Fibroblast of villous mesenchyme (primary cell): ENCODE results near the gene PLPPR3. TPM values are rescaled to one million over a fixed set of nuclear protein-coding genes. Genes with fewer than 3 reads are reported as not detected.
"Not testable (repeated sequence)": the region's sequence is repeated elsewhere in the genome, so short reads cannot be mapped to it uniquely, and the experiment has no call there.

Experiments
- DNase-seq: peaks from one replicate; pipeline ENCODE4 v3.0.0-alpha.2; 2010; ENCODE audit warnings: low read depth
- H3K4me3 ChIP-seq: 2 replicates; pipeline ENCODE4 v1.5.1; 2011; ENCODE audit warnings: low read depth, mild to moderate bottlenecking, low read length
- total RNA-seq: library from RNA; depleted of rRNA; stranded (reverse); fragments of >200 nt; gene quantifications from 2 replicates; pipeline ENCODE4 v1.2.3, GENCODE V29; 2012
- TF ChIP-seq, protein P1 (sequence below): IDR thresholded peaks from 2 replicates; pipeline ENCODE4 v1.5.1; 2012; ENCODE audit warnings: low read depth, mild to moderate bottlenecking, low read length; ENCODE audit not compliant: insufficient read depth

Gene PLPPR3
- total RNA-seq, 1 donor = 0.86 TPM

DNA sequence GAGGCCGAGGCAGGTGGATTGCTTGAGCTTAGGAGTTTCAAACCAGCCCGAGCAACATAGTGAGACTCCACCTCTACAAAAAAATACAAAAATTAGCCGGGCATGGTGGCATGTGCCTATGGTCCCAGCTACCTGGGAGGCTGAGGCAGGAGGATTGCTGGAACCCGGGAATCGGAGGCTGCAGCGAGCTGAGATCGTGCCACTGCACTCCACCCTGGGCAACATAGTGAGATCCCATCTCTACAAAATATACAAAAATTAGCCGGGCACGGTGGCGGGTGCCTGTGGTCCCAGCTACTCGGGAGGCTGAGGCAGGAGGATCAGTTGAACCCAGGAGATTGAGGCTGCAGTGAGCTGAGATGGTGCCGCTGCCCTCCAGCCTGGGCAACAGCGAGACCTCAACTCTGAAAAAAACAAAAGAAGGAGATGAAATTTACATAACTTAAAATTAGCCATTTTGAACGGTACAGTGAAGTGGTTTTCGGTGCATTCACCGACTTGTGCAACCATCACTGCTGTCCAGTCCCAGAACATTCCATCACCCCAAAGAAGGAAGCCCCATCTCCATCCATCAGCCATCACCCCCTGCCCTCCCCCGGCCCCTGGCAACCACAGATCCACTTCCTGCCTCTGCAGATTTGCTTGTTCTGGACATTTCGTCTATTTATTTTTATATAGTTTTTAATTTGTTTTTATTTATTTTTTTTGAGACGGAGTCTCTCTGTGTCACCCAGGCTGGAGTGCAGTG is 4.3 kb upstream of the PLPPR3 start:
- TF ChIP-seq, protein P1, sequence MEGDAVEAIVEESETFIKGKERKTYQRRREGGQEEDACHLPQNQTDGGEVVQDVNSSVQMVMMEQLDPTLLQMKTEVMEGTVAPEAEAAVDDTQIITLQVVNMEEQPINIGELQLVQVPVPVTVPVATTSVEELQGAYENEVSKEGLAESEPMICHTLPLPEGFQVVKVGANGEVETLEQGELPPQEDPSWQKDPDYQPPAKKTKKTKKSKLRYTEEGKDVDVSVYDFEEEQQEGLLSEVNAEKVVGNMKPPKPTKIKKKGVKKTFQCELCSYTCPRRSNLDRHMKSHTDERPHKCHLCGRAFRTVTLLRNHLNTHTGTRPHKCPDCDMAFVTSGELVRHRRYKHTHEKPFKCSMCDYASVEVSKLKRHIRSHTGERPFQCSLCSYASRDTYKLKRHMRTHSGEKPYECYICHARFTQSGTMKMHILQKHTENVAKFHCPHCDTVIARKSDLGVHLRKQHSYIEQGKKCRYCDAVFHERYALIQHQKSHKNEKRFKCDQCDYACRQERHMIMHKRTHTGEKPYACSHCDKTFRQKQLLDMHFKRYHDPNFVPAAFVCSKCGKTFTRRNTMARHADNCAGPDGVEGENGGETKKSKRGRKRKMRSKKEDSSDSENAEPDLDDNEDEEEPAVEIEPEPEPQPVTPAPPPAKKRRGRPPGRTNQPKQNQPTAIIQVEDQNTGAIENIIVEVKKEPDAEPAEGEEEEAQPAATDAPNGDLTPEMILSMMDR = no peak
- no peak overlapping the region for H3K4me3 ChIP-seq
- DNase-seq = no peak

DNA sequence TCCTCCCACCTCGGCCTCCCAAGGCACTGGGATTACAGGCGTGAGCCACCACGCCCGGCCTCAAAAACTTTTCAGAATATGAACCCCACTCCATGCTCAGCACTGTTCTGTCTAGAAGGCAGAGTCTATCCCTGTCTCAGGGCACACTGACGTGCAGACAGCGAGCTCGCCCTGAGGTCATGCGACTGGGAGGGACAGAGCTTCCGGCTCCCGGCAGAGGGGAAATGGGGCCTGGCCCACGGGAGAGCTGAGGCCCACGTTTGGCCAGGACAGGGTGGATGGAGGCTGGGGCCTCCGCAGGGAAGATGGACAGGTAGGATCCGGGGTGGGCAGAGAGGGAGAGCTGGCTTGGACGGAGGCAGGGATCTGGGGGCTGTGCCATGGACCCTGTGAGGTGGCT is 3.1 kb upstream of the PLPPR3 start:
- TF ChIP-seq, protein P1 = no peak
- no peak for DNase-seq
- no peak overlapping the region for H3K4me3 ChIP-seq

DNA sequence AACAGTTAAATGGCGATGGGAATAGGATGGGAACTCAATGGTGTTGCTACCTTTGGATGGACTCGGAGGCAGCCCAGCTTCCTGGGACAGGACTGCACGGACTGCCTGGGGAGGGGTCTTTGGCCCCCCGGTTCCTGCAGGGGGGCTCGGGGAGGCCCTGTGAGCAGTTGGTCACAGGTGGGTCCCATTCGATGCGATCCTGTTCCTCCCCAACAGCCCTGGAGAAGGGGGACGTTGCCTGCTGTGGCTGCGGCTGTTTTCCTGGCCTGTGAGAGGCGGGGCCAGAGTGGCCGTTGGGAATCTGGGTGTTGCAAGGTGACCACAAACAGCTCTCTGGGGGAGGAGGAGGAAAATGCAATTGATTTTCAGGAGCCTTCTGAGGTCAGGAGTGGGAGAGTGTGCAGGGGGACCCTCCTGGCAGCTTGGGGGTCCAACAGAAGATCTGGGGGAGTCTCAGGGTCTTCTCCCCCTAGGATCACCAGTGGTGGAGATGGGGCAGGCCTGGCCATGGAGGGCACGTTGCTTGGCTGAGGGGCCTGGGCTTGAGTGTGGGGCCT is 1.9 kb upstream of the PLPPR3 start:
- no peak overlapping the region for H3K4me3 ChIP-seq
- no peak for DNase-seq

DNA sequence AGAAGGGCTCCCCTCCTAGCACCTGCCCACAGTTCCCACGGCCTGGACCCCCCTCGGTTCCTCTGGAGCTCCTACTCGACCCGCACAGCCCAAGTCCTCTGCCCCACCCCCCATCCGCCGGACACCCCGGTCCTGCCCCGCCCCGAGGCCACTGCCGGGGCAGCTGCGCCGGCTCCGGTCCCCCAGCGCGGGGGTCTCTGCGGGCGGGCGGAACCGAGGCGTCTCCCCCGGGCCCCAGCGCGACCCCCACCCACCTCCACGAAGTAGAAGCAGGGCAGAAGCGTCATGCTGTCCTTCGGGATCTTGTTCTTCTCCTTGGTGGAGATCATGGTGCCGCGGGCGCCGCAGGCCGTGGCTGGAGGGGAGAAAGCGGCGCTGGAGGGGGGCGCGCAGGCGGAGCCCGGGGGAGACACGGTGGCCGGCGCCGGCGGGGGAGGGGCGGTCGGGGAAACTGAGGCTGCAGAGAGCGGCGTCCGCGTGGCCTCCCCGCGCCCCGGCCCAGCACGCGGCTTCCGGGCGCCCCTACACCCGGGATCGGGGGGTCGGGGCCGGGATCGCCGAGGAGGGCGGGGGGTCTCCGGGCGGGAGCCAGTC is 427 bp downstream of the PLPPR3 start:
- TF ChIP-seq, protein P1 = no peak
- H3K4me3 ChIP-seq = peak overlapping the region; percentile 51
- no peak for DNase-seq

More for the DNA sequence above, 1.9 kb upstream of the PLPPR3 start:
- TF ChIP-seq, protein P1 = no peak

DNA sequence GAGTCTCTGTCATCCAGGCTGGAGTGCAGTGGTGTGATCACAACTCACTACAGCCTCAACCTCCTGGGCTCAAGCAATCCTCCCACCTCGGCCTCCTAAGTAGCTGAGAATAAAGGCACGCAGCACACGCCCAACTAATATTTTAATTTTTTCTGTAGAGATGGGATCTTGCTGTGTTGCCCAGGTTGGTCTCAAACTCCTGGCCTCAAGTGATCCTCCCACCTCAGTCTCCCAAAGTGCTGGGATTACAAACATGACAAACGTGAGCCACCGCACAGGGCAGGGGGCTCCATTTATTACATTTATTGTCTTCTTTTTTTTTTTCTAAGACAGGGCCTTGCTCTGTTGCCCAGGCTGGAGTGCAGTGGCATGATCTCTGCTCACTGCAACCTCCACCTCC is 1.5 kb downstream of the PLPPR3 start:
- H3K4me3 ChIP-seq, DNase-seq: not testable (repeated sequence)

DNA sequence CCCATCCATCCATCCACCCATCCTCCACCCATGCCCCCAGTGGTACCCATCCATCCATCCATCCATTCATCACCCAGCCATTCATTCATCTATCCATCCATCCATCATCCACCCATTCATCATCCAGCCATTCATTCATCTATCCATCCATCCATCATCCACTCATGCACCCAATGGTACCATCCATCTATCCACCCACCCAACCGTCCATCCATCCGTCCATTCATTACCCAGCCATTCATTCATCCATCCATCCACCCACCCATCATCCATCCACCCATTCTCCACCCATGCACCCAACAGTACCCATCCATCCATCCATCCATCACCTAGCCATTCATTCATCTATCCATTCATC is 5.3 kb downstream of the PLPPR3 start:
- TF ChIP-seq, protein P1 = no peak
- no peak overlapping the region for H3K4me3 ChIP-seq
- DNase-seq = no peak

DNA sequence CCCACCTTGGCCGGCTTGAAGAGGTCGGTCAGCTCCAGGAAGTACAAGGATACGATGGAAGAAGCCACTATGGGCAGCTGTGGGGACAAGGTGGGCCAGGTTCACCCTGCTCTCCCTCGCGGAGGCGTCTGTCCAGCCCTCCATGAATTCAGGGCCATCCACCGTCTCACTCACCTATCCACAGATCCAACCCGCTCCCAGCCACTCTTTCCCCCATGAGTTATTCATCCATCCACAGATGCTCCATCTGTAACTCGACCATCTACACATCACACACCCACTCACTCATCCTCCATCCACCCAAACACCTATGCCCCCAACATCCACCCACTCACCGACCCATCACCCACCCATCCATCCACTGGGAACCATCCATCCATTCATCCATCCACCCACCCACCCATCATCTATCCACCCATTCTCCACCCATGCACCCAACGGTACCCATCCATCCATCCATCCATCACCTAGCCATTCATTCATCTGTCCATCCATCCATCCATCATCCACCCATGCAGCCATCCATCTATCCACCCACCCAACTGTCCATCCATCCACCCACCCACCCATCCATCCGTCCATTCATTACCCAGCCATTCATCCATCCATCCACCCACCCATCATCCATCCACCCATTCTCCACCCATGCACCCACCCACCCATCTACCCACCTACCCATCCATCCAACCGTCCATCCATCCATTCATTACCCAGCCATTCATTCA is 5.8 kb downstream of the PLPPR3 start:
- H3K4me3 ChIP-seq = no peak overlapping the region
- DNase-seq = no peak
- TF ChIP-seq, protein P1 = no peak
